ENCODE results near the gene GMDS. TPM values are rescaled to one million over a fixed set of nuclear protein-coding genes. Genes with fewer than 3 reads are reported as not detected.

Gene GMDS
- total and polyA plus RNA-seq, 2 donors (not counting 3 experiments of a cell fraction or from before 2014, with no cell fraction given) = 9.8 to 23.5 TPM

GRCh38 chr6:1601158-1602048 is 644.0 kb downstream of the GMDS start:
- no peaks in the 10 kb centered on the region for H3K36me3 ChIP-seq (ENCODE audit: control insufficient read depth in 2 of 2, extremely low read depth in 1 of 2, insufficient read depth in 2 of 2, low read length in 2 of 2)
- H3K79me2 ChIP-seq (ENCODE audit: control insufficient read depth, insufficient read depth, low read length) = no peaks in the 10 kb centered on the region
- H4K20me1 ChIP-seq (replicated peaks; ENCODE audit: control insufficient read depth, extremely low read depth, insufficient read depth, low read length) = no peaks in the 10 kb centered on the region
- peak overlapping the region; percentile 64 for H2AFZ ChIP-seq (ENCODE audit: low read depth, low read length)
- no peak overlapping the region for H3K9ac ChIP-seq (replicated peaks; ENCODE audit: extremely low read depth, insufficient read depth, low read length)
- TF ChIP-seq POLR2AphosphoS5 (IDR thresholded peaks at IDR 0.05; ENCODE audit: insufficient read depth, low read depth, low read length) (no peak), EZH2 (IDR thresholded peaks at IDR 0.05; ENCODE audit: borderline replicate concordance, low read depth, low read length, severe bottlenecking) (peak; percentile 67)
- intact Hi-C loops (cut with micrococcal nuclease) (no loop called here), dilution Hi-C loops (cut with MboI; ENCODE audit: extremely low pct_ligation_motif_present, low sequenced_read_pairs) (loop anchor here (10.0 to 25.0 kb wide), 2 partner anchors 511 to 1043 kb away; no protein-coding TSS in a partner anchor)
- ChIA-PET CTCF (interaction anchor here (0.8 to 7.7 kb wide), 6 partner anchors 503 to 1033 kb away, joined by 3 to 90 read pairs (median 9); no protein-coding TSS in a partner anchor), POLR2A (no interaction called here)
- H3K9me1 ChIP-seq (replicated peaks; ENCODE audit: control insufficient read depth, extremely low read depth, insufficient read depth, low read length) = no peaks in the 10 kb centered on the region
- BruUV-seq (replicated peaks) = no TSS peak
- H3K4me3 ChIP-seq (replicated peaks in 1 of 3; ENCODE audit: insufficient read depth in 1 of 3, low read depth in 1 of 3, low read length in 3 of 3) = no peak overlapping the region
- DNase-seq (ENCODE audit: low read depth, low spot score) (peak; percentile 35), FAIRE-seq (peak; percentile 50)
- no peak overlapping the region for H3K4me2 ChIP-seq (ENCODE audit: insufficient read depth, low read length)
- H3K27ac ChIP-seq (ENCODE audit: insufficient read depth, low read depth, low read length) = no peak overlapping the region
- peaks cover 4 to 6% of the 10 kb centered on the region in 2 experiments for H3K27me3 ChIP-seq (ENCODE audit: control insufficient read depth in 2 of 2, insufficient read depth in 2 of 2, low read length in 2 of 2)
- no peaks in the 10 kb centered on the region for H3K9me3 ChIP-seq (replicated peaks; ENCODE audit: control insufficient read depth, insufficient read depth, low read length)
- peaks cover 3% of the 10 kb centered on the region for H3K4me1 ChIP-seq (ENCODE audit: control insufficient read depth, extremely low read depth, insufficient read depth, low read length)

GRCh38 chr6:1600764-1601157 is 644.6 kb downstream of the GMDS start:
- no peak overlapping the region for H2AFZ ChIP-seq (ENCODE audit: low read depth, low read length)
- intact Hi-C loops (cut with micrococcal nuclease) = no loop called here
- POLR2A ChIA-PET = no interaction called here
- H4K20me1 ChIP-seq (replicated peaks; ENCODE audit: control insufficient read depth, extremely low read depth, insufficient read depth, low read length) = no peaks in the 10 kb centered on the region
- CTCF ChIA-PET = interaction anchor here (0.9 to 7.7 kb wide), 6 partner anchors 504 to 1034 kb away, joined by 3 to 90 read pairs (median 9); no protein-coding TSS in a partner anchor
- dilution Hi-C loops (cut with MboI; ENCODE audit: extremely low pct_ligation_motif_present, low sequenced_read_pairs) = loop anchor here (10.0 to 25.0 kb wide), 2 partner anchors 512 to 1044 kb away; no protein-coding TSS in a partner anchor
- no peaks in the 10 kb centered on the region for H3K9me3 ChIP-seq (replicated peaks; ENCODE audit: control insufficient read depth, insufficient read depth, low read length)
- H3K27ac ChIP-seq (ENCODE audit: insufficient read depth, low read depth, low read length) = no peak overlapping the region
- H3K4me3 ChIP-seq (replicated peaks in 1 of 3; ENCODE audit: insufficient read depth in 1 of 3, low read depth in 1 of 3, low read length in 3 of 3) = no peak overlapping the region
- no peaks in the 10 kb centered on the region for H3K9me1 ChIP-seq (replicated peaks; ENCODE audit: control insufficient read depth, extremely low read depth, insufficient read depth, low read length)
- peaks cover 3% of the 10 kb centered on the region for H3K4me1 ChIP-seq (ENCODE audit: control insufficient read depth, extremely low read depth, insufficient read depth, low read length)
- no peak for TF ChIP-seq MYC (IDR thresholded peaks at IDR 0.05; ENCODE audit: low read depth, low read length)
- TF ChIP-seq JUN (IDR thresholded peaks at IDR 0.05; ENCODE audit: borderline replicate concordance, insufficient read depth, insufficient read length, low read depth) = no peak
- TF ChIP-seq POLR2A (IDR thresholded peaks at IDR 0.05; ENCODE audit: low read depth, low read length) = no peak
- TF ChIP-seq GATA2 (IDR thresholded peaks at IDR 0.05; ENCODE audit: insufficient read depth, insufficient read length, low read depth, low read length) = no peak
- TF ChIP-seq EZH2 (IDR thresholded peaks at IDR 0.05; ENCODE audit: borderline replicate concordance, low read depth, low read length, severe bottlenecking) = no peak
- no peak for TF ChIP-seq FOS (IDR thresholded peaks at IDR 0.05; ENCODE audit: borderline replicate concordance, insufficient read depth, low read length)
- no peak for TF ChIP-seq CTCF (IDR thresholded peaks at IDR 0.05; ENCODE audit: extremely low read depth in 1 of 2, insufficient read depth in 1 of 2, low read depth in 1 of 2, low read length in 2 of 2)
- no peak for TF ChIP-seq MAX (IDR thresholded peaks at IDR 0.05; ENCODE audit: insufficient read depth, insufficient read length)
- TF ChIP-seq POLR2AphosphoS5 (IDR thresholded peaks at IDR 0.05; ENCODE audit: insufficient read depth, low read depth, low read length) = no peak
- FAIRE-seq = no peak
- no TSS peak for BruUV-seq (replicated peaks)
- no peak for DNase-seq (ENCODE audit: low read depth, low spot score)
- H3K36me3 ChIP-seq (ENCODE audit: control insufficient read depth in 2 of 2, extremely low read depth in 1 of 2, insufficient read depth in 2 of 2, low read length in 2 of 2) = no peaks in the 10 kb centered on the region
- H3K9ac ChIP-seq (replicated peaks; ENCODE audit: extremely low read depth, insufficient read depth, low read length) = no peak overlapping the region
- no peaks in the 10 kb centered on the region for H3K79me2 ChIP-seq (ENCODE audit: control insufficient read depth, insufficient read depth, low read length)
- peaks cover 3 to 4% of the 10 kb centered on the region in 2 experiments for H3K27me3 ChIP-seq (ENCODE audit: control insufficient read depth in 2 of 2, insufficient read depth in 2 of 2, low read length in 2 of 2)
- H3K4me2 ChIP-seq (ENCODE audit: insufficient read depth, low read length) = no peak overlapping the region

Measured in endothelial cell of umbilical vein (primary cell).